Measurements from ENCODE around the gene PRM1. TPM values are rescaled to one million over a fixed set of nuclear protein-coding genes. Genes with fewer than 3 reads are reported as not detected.

PRM1 gene
- total RNA-seq, 1 donor from 2014 or later = not detected

- no peak for DNase-seq (ENCODE audit: low spot score)
Observed at GRCh38 chr16:11254913-11255736, 26.0 kb downstream of the PRM1 start.

DNA sequence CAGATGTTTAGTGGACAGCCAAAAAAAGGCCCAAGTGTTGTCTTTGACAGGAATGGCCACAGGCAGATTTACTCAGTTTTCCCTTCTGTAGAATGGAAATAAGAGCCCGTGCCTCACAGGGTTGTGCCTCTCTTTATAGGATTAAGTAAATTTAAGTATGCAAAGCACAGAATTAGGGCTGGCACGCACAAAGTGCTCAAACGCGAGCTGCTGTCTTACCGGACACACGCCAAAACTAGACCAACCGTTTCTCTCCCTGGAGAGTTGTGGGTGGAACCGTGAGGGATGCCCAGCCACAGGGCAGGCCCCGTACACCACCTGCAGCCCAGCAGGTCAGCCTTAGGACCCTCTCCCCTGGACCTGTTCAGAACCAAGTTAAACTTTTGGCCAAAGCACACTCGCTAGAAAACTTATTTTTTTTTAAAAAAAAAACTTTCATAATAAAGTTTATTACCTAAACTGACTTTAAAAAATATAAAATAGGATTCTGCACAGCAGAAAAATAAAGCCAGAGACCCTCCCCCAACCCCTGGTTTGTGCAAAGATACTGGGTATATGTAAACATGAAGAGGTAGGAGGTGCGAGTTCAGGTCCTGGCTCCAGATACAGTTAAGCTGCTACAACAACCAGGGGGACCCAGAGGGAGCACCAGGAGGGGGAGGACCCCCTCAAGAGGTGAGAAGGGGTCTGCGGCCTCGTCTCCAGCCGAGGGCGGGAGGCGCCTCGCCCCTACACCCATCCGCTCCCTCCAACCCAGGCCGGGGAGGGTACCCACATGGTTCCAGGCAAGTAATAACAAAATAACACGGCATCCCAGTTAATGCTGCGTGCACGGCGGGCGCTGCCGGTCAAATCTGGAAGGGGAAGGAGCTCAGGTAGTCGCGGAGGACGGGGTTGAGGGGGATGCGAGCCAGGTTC is 26.9 kb downstream of the PRM1 start:
- no peak for DNase-seq (ENCODE audit: low spot score)

GRCh38 chr16:11253009-11253994 is 27.8 kb downstream of the PRM1 start:
- DNase-seq (ENCODE audit: low spot score) = no peak

GRCh38 chr16:11252482-11252931 is 28.6 kb downstream of the PRM1 start:
- DNase-seq (ENCODE audit: low spot score) = no peak

- DNase-seq (ENCODE audit: low spot score) = no peak
Observed at GRCh38 chr16:11251525-11252481, 29.3 kb downstream of the PRM1 start.

DNA sequence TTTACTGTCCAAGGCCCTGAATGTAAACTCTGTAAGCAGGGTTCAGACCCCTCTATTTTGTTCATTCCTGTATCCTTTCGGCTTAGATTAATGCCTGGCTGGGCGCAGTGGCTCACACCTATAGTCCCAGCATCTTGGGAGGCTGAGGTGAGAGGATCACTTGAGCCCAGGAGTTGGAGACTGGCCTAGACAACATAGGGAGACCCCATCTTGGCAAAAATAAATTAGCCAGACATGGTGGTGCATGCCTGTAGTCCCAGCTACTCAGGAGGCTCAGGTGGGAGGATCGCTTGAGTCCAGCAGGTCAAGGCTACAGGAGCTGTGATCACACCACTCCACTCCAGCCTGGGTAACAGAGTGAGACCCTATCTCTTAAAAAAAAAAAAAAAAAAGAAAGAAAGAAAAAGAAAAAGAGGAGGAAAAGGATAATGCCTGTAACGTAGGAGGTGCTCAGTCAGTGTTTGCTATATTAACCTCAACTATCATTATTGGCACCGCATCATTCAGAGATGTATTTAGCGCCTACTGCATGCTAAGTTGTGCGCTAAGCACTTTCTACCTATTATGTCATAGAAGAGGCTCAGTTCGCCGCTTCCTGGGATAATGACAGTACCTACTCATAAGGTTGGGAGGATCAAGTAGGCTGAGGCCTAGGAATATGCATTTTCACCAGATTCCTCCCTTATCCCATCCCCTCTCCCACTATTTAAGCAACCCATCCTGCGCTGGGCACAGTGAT is 30.2 kb downstream of the PRM1 start:
- DNase-seq (ENCODE audit: low spot score) = no peak

GRCh38 chr16:11250091-11250785 is 30.9 kb downstream of the PRM1 start:
- no peak for DNase-seq (ENCODE audit: low spot score)

DNA sequence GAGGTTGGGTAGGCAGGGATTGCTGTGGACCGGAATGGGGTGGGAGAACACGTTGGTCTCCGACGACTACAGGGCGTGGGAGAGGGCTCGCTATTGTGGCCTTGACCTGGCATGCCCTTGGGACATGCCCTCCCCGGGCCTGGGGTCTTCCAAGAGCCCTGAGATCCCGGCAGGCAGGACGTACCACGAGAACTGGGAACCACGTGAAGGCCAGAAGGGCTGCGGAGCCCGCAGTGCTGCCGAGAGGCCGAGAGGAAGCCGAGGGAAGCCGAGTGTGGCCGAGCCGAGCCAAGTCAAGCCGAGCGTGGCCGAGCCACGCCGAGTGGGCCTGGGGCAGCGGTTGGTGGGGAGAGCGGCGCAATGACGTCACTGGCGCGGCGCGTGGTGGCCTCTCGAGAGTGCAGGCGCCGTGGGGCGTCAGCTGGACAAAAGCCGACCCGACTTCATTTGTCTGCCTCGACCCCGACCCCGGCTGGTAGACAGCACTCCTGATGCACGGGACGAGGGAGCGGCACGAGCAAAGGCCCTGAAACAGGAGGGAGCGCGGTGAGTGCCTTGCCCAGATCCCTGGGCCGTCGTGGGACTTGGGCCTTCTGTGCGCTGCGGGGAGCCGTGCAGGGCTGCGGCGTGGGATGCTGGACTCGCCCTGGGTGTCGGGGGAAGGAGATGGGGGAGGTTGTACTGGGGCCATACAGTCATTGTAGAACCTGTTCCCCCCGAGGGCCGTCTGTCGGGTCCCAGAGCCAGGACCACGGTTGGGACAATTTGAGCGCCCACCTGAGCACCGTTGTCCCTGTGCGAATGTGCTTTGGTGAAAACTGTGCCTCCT is 31.7 kb downstream of the PRM1 start:
- no peak for DNase-seq (ENCODE audit: low spot score)

- no peak for DNase-seq (ENCODE audit: low spot score)
Observed at GRCh38 chr16:11248133-11248532, 33.0 kb downstream of the PRM1 start.

- no peak for DNase-seq (ENCODE audit: low spot score)
Observed at GRCh38 chr16:11245988-11246387, 35.1 kb downstream of the PRM1 start.

GRCh38 chr16:11245222-11245737 is 35.9 kb downstream of the PRM1 start:
- no peak for DNase-seq (ENCODE audit: low spot score)

- no peak for DNase-seq (ENCODE audit: low spot score)
Observed at GRCh38 chr16:11242658-11243057, 38.5 kb downstream of the PRM1 start.

GRCh38 chr16:11241480-11242204 is 39.5 kb downstream of the PRM1 start:
- DNase-seq (ENCODE audit: low spot score) = no peak

GRCh38 chr16:11240636-11241473 is 40.3 kb downstream of the PRM1 start:
- no peak for DNase-seq (ENCODE audit: low spot score)

Measured in mesenteric fat pad (tissue), 1 donor.